ENCODE measurements around the gene GPAT3. TPM values are rescaled to one million over a fixed set of nuclear protein-coding genes. Genes with fewer than 3 reads are reported as not detected.

GPAT3 gene
- total and polyA plus RNA-seq, 3 donors from 2014 or later, result 5.7 to 16.2 (median 6.4) TPM

DNA sequence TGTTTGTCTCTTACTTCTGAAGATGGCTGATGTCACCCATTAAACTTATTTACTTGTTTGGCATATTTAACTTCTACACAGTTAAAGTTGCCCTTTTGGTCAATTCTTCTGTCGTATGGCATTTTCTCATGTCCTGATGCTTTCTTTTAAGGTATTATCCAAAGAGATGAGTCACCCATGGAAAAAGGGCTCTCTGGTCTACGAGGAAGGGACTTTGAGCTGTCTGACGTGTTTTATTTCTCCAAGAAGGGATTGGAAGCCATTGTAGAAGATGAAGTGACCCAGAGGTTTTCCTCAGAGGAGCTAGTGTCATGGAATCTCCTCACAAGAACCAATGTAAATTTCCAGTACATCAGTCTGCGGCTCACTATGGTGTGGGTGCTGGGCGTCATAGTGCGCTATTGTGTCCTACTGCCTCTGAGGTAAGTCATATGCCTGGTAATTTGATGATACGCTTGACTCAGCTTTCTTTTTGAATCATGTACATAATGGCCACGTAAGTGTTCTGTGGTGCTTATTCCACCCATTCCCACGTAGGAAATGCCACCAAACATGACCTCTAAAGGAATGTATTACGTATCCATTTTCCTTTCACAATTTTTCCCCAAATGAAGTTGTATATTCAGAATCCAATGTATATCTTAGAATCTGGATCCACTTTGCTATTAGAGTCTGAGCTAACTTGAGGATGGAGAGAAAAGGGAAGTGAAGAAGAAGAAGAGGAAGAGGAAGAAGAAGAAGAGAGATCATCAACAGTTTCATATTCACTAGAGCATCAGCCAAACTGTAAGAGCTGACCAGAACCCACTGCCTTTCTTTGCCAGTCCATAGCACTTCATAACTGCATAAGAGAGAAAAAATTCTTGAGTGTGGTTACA is 45.7 kb downstream of the GPAT3 start:
- TF ChIP-seq POLR2A (IDR thresholded peaks at IDR 0.05) (no peak), CTCF (IDR thresholded peaks at IDR 0.05) (no peak)
- no peaks in the 10 kb centered on the region for H3K36me3 ChIP-seq (ENCODE audit: low read depth, missing control alignments)
- 89 to 90% methylated on average over 10 of the region's 10 CpGs for WGBS, 2 donors
- H3K4me3 ChIP-seq, result no peak overlapping the region
- H3K27me3 ChIP-seq, result no peaks in the 10 kb centered on the region
- no peaks in the 10 kb centered on the region for H3K9me3 ChIP-seq
- no peak overlapping the region for H3K27ac ChIP-seq
- DNase-seq, result no peak
- H3K4me1 ChIP-seq, result no peaks in the 10 kb centered on the region
- intact Hi-C loops (cut with DNase I; ENCODE audit: low total_unique reads), result no loop called here

GRCh38 chr4:83582289-83582785 is 46.4 kb downstream of the GPAT3 start:
- intact Hi-C loops (cut with DNase I; ENCODE audit: low total_unique reads), result no loop called here
- WGBS, 2 donors, result 55 to 67% methylated on average over 7 of the region's 7 CpGs
- H3K36me3 ChIP-seq (ENCODE audit: low read depth, missing control alignments), result no peaks in the 10 kb centered on the region
- TF ChIP-seq CTCF (IDR thresholded peaks at IDR 0.05) (no peak), POLR2A (IDR thresholded peaks at IDR 0.05) (no peak)
- H3K4me1 ChIP-seq, result no peaks in the 10 kb centered on the region
- no peak overlapping the region for H3K27ac ChIP-seq
- DNase-seq, result peak; percentile 32
- H3K27me3 ChIP-seq, result no peaks in the 10 kb centered on the region
- no peaks in the 10 kb centered on the region for H3K9me3 ChIP-seq
- H3K4me3 ChIP-seq, result no peak overlapping the region

- Histone ChIP-seq H3K36me3 (ENCODE audit: low read depth, missing control alignments) (no peaks in the 10 kb centered on the region), H3K27ac (no peak overlapping the region), H3K4me1 (no peaks in the 10 kb centered on the region), H3K4me3 (no peak overlapping the region), H3K9me3 (no peaks in the 10 kb centered on the region), H3K27me3 (no peaks in the 10 kb centered on the region)
- intact Hi-C loops (cut with DNase I; ENCODE audit: low total_unique reads), result no loop called here
- WGBS, 2 donors, result 77% methylated on average over 6 of the region's 6 CpGs
- TF ChIP-seq POLR2A (IDR thresholded peaks at IDR 0.05) (no peak), CTCF (IDR thresholded peaks at IDR 0.05) (no peak)
- no peak for DNase-seq
Observed at GRCh38 chr4:83585982-83586508, 50.1 kb downstream of the GPAT3 start.

DNA sequence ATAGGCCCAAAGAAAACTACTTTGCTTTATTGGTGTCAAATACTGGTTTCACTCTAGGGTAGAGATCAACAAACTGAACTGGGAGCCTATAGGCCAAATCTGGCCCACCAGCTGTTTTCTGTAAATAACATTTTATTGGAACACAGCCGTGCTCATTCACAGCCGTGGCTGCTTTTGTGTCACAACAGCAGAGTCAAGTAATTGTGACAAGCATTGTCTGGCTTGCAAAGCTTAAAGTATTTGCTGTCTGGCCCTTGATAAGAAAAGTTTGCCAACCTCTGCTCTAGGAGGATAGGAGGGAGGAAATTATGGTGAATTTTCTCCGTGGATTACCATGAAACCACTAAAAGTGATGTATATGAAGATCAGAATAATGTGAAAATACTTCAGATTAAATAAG is 53.4 kb downstream of the GPAT3 start:
- Histone ChIP-seq H3K4me3 (no peak overlapping the region), H3K9me3 (no peaks in the 10 kb centered on the region), H3K27me3 (no peaks in the 10 kb centered on the region), H3K36me3 (ENCODE audit: low read depth, missing control alignments) (no peaks in the 10 kb centered on the region), H3K27ac (no peak overlapping the region), H3K4me1 (no peaks in the 10 kb centered on the region)
- no peak for DNase-seq
- 68 to 77% methylated on average over 3 of the region's 3 CpGs for WGBS, 2 donors
- intact Hi-C loops (cut with DNase I; ENCODE audit: low total_unique reads), result no loop called here
- TF ChIP-seq CTCF (IDR thresholded peaks at IDR 0.05), result no peak
- no peak for TF ChIP-seq POLR2A (IDR thresholded peaks at IDR 0.05)

Data from testis (tissue), 3 donors.